Measurements from ENCODE around the gene ADNP.

The ADNP gene

DNA sequence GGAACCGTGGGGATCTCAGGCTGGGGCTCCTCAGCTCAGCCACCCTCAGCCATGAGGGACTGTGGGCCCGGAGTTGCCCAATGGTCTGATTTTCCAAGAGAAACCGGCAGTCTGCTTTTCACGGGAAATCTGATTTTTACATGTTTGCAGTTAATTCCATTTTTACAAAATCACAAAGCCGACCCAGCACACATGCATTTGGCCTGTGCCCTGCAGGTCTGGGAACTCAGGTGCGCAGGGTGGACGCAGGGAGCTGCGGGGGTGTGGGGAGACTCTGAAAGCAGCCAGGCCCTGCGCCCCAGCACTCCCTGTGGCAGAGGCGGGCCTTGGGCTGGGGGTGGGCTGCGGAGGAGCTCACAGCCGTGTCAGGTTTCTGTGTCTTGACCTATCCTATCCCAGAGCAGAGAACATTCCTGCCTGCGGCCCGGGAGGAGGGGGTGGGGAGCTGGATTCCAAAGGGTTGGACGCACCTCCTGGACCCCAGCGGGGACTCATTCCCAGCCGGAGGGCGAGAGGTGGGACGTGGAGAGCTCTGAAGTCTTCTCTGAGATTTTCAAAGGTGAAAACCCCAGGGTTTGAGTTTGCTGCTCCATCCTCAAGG, 60.6 kb downstream of the ADNP start:
- no peak for DNase-seq

DNA sequence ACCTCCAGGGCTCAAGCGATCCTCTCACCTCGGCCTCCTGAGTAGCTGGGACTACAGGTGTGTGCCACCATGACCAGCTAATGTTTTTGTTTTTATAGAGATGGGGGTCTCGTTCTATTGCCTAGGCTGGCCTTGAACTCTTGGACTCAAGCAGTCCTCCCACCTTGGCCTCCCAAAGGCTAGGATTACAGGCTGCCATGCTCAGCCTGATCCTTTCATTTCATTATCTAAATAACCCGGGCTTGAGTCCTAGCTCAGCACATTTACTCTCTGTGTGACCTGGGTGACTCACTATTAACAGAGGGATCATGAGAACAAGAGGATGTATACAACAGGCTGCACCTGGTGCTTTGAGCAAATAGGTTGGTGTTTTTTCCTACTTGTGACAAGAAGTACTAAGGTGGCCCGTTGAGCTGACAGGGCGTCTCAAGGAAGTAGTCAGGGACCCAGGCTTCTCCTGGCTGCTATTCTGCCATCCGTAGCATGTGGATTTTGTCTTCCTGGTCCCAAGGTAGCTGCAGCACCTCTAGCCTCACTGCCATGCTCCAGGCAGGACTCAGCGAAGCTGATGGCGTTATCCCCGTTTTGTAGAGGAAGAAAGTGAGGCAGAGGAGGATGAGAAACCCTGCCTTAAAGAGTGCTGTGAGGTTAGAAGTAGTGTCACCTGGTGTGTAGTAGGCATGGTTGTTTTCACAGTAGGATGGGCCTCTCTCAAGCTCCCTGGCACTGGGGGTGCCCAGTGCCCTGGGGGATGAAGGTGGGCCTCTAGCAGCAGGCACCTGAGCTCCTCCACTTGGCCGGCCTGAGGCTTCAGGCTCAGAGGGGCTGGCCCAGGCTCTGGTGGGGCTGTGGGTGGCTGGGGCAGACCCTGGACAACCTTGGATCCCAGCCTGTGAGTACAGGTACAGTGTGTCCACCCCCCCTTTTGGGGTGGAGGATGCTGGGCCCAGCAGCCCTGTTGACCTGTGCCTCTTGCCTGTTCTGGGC, 62.4 kb downstream of the ADNP start:
- no peak for DNase-seq

DNA sequence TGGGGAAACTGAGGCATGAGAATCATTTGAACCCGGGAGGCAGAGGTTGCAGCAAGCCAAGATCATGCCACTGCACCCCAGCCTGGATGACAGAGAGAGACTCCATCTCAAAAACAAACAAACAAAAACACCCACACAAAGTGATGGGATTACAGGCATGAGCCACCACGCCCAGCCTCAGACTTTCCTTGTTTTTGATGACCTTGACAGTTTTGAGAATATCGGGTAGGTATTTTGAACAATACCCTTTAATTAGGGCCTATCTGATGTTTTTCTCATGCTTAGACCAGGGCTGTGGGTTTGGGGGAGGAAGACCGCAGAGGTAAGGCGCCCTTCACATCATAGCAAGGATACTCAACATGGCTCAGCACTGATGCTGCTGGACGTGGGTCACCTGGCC, 63.4 kb downstream of the ADNP start:
- no peak for DNase-seq

DNA sequence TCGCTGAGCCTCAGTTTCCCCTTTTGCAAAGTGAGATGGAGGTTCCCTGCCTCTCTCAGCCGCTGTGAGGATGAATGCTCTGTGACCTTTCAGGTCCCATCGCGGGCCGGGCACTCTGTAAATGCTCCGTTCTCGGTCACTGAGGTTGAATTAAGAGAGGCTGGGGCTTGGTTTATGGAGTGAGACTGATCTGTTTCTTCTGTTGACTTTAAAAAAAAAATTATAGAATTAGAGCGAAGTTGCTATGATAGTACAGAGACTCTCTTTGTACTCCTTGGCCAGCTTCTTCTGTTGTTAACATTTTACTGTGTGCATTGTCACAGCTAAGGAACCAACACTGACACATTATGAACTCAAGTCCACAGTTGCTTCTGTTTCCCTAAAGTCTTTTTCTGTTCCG, 64.4 kb downstream of the ADNP start:
- DNase-seq = no peak

DNA sequence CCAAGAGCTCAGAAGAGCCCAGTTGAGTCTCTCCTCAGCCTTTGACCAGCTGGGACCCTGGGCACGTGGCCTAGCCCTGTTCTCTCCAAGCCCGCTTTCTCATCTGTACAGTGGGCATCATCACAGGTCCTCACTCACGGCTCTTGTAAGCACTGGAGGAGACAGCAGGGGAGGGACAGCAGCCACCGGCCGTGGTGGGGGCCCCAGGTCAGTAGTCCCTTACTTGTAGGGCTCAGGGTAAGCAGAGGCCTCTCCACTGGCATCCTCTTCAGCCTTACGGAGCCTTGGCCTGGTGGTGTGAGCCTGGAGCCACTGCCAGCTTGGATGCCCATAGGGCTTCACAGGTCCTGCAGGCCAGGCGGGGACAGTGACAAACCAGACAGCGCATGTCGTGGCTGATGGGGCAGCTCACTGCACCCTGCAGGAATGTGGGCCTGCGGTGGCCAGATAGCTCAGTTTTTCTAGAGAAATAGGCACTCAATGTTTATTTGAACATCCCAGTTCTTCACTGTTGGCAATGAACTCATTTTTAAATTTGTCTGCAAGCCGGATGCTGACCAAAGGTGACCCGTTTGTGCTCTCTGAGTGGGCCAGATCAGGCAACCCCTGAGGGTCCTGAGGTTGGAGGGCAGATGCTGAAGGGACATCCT, 65.1 kb downstream of the ADNP start:
- DNase-seq = no peak

DNA sequence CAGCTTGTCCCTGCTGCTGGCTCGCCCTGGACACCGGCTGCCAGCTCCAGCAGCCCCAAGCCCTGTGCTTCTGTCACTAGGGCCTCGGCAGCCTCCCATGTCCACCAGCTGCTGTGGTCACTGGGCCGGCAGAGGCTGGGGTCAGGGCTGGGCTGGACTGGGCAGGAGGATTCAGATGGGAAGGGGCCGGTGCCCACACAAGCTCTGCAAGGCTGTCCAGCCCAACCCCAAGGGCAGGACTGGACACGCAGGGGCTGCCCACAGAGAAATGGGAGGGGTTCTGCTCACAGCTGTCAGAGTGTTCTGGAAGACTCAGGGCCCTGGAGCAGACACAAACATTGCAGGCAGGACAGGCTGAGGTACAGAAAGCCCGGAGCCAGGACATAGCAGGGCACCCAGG, 65.6 kb downstream of the ADNP start:
- no peak for DNase-seq

DNA sequence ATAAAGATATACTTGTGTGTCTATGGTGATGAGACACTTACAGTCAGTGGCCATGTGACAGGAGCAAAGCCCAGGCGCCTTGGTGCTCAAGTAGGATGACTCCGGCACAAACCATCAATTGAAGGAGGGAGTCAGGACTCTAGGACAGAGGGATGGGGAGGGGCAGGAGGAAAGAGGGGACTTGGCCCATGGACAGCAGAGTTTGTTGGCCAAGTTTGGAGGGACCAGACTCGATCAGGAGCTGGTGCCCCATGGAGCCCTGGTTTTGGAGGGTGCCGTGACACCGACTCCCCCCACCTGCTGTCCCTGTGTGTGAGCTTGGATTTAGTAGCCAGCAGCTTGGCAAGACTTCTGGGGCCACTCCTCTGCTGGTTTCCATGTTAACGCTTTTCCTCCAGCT, 66.1 kb downstream of the ADNP start:
- no peak for DNase-seq

DNA sequence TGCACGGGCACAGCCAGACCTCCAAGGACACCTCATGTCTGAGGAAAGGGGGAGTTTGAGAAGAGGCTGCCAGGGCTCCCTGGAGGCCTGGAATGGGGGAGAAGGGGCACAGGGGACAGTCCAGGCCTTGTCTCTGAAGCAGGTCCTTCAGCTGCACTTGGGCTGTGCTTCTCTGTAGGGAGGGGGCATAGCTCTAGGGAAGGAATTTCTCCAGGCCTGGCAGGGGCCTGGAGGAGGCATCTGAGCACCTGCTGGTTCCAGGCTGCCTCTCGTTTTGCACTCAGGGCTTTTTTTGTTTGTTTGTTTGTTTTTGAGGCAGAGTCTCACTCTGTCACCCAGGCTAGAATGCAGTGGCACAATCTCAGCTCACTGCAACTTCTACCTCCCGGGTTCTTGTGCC, 68.7 kb downstream of the ADNP start:
- no peak for DNase-seq

DNA sequence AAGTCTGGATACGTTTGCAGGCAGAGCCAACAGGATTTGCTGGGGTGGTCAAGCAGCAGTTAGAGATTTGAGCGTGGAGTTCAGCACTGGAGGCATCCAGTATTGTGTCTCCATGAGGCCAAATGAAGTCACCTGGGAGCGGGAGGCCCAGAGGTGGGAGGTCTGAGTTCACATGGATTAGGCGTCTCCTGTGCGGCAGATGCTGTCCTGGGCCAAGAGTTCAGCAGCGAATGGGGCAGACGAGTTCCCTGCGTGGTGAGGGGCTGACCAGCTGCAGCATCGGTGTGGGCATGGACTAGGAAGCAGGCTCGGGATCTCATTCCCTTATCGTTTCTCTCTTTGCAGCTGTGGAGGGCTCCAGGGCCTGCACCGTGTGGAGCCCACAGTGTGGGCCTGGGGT, 70.2 kb downstream of the ADNP start:
- no peak for DNase-seq

DNA sequence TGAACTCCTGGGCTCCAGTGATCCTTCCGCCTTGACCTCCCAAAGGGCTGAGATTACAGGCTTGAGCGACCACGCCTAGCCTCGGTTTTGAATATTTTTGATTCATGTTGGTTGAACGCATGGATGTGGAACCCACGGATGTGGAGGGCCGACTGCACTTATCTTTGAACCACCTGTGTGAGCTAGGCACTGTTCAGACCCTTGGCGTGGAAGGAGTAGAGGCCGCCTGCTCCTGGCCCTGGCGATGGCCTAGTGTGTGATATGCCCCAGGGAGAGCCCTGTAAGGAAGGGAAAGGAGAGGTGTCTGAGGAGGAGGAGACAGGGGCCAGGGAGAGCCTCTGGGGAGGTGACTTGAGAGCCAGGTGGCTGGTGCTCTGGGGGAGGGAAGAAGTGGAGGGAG, 72.1 kb downstream of the ADNP start:
- no peak for DNase-seq

DNA sequence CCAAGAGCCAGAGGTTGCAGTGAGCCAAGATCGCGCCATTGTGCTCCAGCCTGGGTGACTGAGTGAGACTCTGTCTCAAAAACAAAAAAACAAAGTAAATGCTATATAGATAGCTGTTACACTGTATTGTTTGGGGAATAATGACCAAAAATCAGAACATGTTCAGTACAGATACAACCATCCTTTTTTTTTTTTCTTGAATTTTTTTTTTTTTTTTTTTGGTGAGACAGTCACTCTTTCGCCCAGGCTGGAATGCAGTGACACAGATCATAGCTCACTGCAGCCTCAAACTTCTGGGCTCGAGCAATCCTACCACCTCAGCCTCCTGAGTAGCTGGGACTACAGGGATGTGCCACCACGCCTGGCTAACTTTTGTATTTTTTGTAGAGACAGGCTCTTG, 72.7 kb downstream of the ADNP start:
- DNase-seq = no peak

DNA sequence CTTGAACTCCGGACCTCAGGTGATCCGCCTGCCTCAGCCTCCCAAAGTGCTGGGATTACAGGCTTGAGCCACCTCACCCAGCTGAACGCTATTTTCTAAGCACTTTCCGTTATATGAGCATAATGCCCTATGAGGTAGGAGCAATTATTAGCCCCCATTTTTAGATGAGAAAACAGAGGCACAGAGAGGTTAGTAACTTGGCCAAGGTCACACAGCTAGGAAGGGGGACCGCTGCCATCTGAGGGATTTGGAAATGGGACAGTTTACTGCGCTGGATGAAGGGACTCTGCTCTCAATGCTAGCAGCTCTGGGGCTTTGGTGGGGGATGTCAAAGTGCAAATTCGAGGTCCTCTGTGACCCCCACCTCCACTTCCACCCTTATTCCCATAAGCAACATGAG, 73.9 kb downstream of the ADNP start:
- no peak for DNase-seq

DNA sequence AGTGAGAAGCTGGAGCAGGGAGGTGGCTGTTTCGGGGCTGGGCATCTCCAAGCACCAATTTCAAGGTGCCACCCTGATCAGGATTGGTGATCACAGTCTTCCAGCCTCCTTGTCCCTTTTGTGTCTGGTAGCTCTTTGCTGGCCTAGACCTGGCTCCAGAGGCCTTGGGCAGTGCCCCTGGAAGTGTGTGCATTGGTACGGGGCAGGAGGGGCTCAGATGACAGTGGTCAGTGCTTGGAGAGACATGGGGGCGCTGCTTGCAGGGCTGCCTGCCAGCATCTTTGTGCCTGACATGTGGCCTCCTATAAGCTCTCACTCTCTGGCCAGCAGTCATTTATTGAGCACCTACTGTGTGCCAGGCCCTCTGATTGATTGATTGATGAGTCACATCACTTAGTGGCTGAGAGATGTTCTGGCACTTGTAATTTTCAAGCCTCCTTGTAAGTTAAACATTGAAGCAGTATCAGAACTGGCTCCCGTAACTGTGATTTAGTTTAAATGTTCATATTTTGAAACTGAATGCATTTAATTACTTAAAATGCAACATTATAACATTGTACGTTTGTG, 74.7 kb downstream of the ADNP start:
- DNase-seq = no peak

DNA sequence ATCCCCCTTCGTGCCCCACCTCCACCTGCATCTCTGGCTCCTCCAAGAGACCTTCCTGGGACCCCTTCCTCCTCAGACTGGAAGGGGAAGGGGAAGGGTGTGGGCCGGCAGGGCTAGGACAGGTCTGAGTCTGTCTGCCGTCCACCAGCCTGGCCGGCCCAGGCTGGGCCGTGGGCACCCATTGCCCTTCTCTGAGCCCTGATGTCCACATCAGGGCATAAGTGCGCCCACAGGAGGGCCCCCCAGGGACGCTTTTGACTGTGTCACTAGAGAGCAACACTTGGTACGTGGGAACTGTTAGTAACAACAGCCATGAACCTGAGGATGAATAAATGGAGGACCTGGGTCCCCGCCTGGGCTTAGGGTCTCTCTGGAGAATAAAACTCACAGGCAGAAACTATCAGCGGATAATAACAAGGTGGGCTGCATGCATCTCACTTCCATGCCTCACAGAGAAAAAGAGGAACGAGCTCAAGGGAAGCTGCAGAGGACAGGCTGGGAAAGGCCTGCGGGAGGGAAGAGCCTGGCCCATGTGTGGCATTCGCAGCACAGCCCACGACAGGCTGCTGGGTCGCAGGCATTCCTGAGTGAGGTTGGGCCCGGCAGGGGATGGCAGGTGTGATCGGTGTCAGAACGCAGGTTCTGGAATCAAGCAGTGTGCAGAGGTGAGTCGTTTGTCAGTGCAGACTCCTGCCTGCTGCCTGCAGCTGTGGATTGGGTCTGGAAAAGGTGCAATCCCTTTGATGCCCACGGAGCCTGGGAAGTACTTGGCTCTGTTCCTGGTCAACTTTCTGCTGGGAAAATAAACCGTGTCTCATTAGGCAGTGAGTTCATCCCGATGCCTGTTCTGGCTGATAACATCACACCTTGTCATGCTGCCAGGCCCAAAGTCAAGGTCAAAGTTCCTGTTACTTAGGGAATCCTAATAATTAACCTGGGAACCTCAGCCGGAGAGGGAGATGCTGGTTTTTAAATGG, 75.5 kb downstream of the ADNP start:
- DNase-seq = no peak

DNA sequence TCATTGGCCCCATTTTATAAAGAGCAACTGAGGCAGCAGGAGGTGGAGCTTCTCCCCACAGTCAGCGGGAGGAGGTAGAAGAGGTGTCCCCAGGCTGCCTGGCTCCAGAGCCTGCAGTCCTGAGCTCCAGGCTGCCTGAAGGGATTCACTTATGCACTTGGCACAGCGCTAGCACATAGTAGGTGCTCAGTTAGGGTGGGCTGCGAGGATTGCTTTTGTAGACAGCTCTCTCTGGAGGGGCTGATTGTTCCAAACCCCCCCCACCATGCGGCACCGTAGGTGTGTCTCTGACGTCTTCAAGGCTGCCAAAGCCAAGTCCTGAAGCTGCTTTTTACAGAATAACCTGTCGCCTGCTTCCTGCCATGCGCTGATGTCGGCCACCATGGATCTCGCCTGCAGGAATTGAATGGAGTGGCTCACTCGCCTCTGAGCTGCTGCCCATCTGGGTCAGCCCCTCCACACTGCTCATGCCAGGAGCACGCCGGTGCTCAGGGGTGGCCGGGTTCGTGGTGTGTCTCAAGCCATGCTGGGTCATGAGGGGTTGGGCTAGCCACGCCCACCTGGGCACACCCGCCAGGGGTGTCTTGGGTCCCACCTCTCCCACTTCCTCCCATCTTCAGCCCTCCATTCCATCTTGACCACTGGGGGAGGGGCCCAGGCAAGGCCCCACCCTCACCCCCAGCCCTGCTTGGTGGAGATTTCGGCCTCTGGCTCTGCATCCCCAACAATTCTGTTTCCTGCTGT, 76.6 kb downstream of the ADNP start:
- no peak for DNase-seq

DNA sequence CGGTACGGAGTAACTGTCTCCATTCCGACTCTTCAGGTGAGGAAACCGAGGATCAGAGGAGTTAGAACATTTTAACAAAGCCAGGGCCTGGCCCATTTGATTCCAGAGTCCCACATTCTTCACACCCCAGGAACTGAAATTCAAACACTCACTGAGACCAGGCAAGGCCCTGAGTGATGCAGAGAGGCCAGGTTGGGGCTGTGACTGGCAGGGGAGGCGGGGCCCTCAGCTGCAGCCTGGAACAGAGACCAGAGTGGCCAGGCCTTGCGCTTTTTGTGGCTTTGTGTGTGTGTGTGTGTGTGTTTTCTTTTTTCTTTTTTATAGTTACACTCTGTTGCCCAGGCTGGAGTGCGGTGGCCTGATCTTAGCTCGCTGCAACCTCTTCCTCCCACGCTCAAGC, 79.2 kb downstream of the ADNP start:
- no peak for DNase-seq

DNA sequence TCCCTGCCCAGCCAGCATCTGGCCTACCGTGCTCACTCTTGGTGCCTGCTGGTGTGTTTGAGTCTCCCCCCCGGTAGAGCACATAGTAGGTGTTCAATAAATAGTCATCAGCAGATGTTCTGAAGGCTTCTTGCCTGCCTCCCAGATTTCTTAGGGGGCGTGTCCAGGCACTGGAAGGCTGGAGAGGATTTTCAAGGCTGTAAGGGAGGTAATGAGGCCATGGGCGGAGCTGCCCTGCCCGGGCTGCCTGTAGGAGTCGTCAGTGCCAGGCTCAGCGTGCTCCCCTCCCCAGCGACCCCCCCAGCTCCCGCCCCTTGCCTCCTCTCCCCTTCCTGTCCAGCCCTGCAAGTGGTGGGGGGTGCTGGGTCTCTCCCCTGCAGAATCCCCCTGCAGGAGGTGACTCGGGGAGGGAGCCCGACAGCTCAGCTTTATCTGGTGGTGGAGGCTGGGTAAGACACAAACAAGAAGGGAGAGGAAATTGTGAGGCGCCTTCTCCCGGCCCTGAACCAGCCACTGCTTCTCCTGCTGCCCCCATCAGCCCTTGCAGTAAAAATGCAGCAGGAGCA, 80.4 kb downstream of the ADNP start:
- no peak for DNase-seq

DNA sequence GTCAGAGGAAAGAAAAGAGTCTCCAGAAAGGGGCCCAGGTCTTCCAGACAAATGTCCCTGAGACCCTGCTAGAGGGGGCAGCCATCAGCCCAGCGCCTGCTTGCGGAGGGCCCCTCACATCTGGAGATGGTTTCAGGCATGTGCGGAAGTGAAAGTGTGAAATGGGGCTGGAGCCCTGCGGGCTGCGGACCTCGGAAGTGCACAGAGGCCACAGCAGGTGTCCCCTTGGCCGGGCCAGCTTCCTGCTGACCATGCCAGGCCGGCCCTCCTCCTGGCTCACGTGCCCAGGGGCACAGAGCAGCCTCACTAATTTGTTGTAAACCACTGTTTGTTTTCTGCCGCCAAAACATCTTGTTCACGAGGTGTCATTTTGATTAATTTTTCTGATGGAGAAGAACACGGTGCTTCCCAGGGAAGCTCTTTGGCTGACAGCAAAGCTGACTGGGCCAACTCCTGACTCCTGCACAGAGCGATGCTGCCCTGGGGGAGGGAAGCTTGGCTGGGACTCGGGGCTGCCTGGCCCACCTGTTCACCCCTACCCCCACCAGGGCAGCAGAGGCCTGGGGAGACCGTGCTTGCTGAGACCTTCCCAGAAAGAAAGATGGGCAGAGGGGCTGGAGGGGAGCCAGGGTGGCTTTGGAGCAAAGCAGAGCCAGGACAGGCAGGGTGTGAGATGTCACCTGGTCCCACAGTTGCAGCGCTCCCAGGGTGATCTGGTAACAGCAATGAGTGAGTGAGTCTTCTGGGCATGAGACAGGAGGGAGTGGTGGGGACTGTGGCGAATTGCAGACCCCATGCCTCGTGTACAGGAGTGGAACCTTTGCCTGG, 82.2 kb downstream of the ADNP start:
- peak; percentile 36 for DNase-seq

DNA sequence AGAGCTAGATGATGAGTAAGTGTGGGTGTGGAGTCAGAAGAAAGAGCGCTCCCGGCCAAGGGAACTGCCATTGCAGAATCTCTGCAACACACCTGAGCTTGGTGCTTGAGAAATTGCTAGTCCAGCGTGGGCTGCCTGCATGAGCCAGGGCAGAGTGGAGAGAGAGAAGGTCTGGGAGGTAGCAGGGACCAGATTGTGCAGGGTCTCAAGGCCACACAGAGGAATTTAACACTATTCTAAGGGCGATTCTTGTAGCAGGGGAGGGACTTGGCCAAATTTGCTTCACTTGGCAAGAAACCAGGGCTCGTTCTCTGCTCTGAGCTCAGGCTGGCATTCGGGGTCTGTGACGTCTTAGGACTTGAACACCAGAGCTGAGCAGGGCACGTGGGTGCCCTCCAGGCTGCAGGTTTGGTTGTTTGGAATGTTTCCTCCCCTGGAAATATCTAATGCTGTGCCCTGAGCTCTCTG, 82.9 kb downstream of the ADNP start:
- no peak for DNase-seq

DNA sequence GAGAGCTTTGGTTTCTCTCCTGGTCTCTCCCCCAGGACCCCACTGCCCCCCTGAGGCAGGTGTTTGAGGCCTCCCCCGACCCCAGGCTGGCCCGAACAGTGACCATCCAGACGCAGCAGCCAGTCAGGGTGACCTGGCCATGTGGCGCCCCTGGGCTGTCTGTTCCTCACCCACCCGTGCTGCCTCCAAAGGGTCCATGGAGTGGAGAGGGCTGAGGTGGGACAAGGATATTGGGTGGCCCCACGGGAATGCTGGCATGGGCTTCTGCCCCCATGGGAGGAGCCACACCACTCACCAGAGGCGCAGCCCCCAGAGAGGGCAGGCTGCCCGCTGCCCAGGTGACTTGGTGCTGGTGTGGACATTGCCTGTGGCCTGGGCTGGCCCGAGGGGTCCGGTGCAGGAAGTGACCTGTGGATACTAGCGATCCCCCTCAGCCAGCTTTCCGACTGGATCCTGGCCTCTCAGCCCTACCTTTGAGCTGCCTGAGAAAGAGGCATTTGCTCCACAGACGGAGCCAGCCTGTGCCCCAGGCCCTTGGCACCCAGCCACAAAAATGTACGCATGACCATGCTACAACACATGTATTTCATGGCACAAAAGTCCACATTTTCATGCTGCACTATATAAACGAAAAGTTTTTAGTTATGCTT, 85.5 kb downstream of the ADNP start:
- DNase-seq = no peak
